Measurements from ENCODE around the gene HSF2BP.
"Not testable (repeated sequence)": the region's sequence is repeated elsewhere in the genome, so short reads cannot be mapped to it uniquely, and the experiment has no call there.

HSF2BP gene

GRCh38 chr21:43693981-43694380 is 34.7 kb upstream of the HSF2BP start:
- Mint-ChIP-seq H3K27ac (ENCODE audit: low read depth) (no peak overlapping the region), H3K27me3 (no peaks in the 10 kb centered on the region), H3K4me1 (no peaks in the 10 kb centered on the region), H3K36me3 (ENCODE audit: insufficient read depth) (peaks cover 28% of the 10 kb centered on the region), H3K9me3 (no peaks in the 10 kb centered on the region), H3K4me3 (no peak overlapping the region)
- no peak for DNase-seq (ENCODE audit: low spot score in 2 of 2)
- no peak for ATAC-seq (replicated peaks; ENCODE audit: extremely low read depth, poor library complexity, severe bottlenecking)

DNA sequence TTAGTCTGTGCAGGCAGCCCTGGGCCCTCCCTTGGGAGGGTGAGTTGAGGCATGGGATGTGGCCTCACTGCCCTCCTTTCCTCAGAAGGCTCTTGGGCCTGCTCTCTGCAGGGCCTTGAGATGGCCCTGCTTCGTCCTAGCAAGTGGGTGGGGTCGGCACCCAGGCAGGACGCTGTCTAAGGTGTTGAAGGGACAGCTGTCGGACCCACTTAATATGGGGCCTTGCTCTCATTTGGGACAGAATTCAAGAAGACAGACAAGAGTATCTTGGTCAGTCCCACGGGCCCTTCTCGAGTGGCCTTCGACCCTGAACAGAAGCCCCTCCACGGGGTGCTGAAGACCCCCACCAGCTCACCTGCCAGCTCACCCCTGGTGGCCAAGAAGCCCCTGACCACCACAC is 33.7 kb upstream of the HSF2BP start:
- DNase-seq (ENCODE audit: low spot score in 2 of 2) (no peak), ATAC-seq (replicated peaks; ENCODE audit: extremely low read depth, poor library complexity, severe bottlenecking) (no peak)
- H3K36me3 Mint-ChIP-seq (ENCODE audit: insufficient read depth) = peaks cover 30% of the 10 kb centered on the region
- H3K27ac Mint-ChIP-seq (ENCODE audit: low read depth) = peak overlapping the region; percentile 32
- H3K4me3 Mint-ChIP-seq = no peak overlapping the region
- H3K9me3 Mint-ChIP-seq = no peaks in the 10 kb centered on the region
- no peaks in the 10 kb centered on the region for H3K4me1 Mint-ChIP-seq
- H3K27me3 Mint-ChIP-seq = no peaks in the 10 kb centered on the region

DNA sequence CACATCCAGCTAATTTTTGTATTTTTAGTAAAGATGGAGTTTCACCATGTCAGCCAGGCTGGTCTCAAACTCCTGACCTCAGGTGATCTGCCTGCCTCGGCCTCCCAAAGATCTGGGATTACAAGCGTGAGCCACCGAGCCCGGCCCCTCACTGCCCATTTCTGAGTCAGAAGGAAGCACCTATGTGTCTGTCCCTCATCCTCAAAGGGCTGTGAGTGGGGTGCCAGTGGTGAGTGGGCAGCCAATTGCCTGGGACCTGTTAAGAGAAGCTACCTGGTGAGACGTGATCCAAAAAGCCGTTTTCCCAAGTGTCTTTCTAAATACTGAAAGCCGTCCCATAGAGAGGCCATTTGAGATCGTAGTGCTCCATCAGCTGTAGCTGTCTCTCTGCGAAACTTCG is 32.5 kb upstream of the HSF2BP start:
- Mint-ChIP-seq H3K4me1 (no peaks in the 10 kb centered on the region), H3K4me3 (no peak overlapping the region), H3K9me3 (no peaks in the 10 kb centered on the region), H3K27me3 (no peaks in the 10 kb centered on the region), H3K27ac (ENCODE audit: low read depth) (no peak overlapping the region), H3K36me3 (ENCODE audit: insufficient read depth) (peaks cover 39% of the 10 kb centered on the region)
- no peak for DNase-seq (ENCODE audit: low spot score in 2 of 2)
- no peak for ATAC-seq (replicated peaks; ENCODE audit: extremely low read depth, poor library complexity, severe bottlenecking)

DNA sequence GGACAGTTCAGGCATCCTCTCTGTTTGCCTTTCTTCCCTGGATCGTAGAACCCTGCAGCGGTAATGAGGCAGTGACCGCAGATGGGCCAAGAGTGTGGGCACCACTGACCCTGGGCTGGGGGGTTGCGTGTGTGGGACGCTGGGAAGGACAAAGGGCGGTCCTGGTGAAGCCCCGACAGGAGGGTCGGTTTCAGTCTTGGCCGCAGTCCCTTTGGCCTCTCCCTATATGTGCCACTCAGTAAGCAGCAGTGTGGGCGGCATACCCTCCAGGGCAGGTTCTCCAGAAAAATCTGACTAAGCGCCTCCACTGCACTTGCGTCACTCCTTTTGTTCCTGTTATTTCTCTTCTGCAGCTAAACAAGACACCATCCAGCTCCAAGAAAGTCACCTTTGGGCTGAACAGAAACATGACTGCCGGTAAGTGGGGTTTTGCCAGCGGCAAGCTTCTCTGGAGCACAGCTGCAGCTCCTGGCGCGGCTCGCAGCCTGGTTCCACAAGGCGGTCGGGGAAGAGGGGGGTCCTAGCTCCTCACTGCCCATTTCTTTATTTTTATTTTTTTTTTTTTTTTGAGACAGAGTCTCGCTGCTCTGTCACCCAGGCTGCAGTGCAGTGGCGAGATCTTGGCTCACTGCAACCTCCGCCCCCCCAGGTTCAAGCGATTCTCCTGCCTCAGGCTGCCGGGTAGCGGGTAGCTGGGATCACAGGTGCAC is 32.0 kb upstream of the HSF2BP start:
- ATAC-seq (replicated peaks; ENCODE audit: extremely low read depth, poor library complexity, severe bottlenecking) (no peak), DNase-seq (ENCODE audit: low spot score in 2 of 2) (no peak)
- no peaks in the 10 kb centered on the region for H3K4me1 Mint-ChIP-seq
- no peak overlapping the region for H3K4me3 Mint-ChIP-seq
- H3K27ac Mint-ChIP-seq (ENCODE audit: low read depth) = no peak overlapping the region
- H3K9me3 Mint-ChIP-seq = no peaks in the 10 kb centered on the region
- peaks cover 45% of the 10 kb centered on the region for H3K36me3 Mint-ChIP-seq (ENCODE audit: insufficient read depth)
- no peaks in the 10 kb centered on the region for H3K27me3 Mint-ChIP-seq

GRCh38 chr21:43690346-43690745 is 31.1 kb upstream of the HSF2BP start:
- Mint-ChIP-seq H3K36me3 (ENCODE audit: insufficient read depth) (peaks cover 49% of the 10 kb centered on the region), H3K27me3 (no peaks in the 10 kb centered on the region), H3K4me3 (no peak overlapping the region), H3K9me3 (no peaks in the 10 kb centered on the region), H3K4me1 (no peaks in the 10 kb centered on the region), H3K27ac (ENCODE audit: low read depth) (no peak overlapping the region)
- DNase-seq (ENCODE audit: low spot score in 2 of 2) (no peak), ATAC-seq (replicated peaks; ENCODE audit: extremely low read depth, poor library complexity, severe bottlenecking) (no peak)

- no peaks in the 10 kb centered on the region for H3K27me3 Mint-ChIP-seq
- ATAC-seq (replicated peaks; ENCODE audit: extremely low read depth, poor library complexity, severe bottlenecking) (no peak), DNase-seq (ENCODE audit: low spot score in 2 of 2) (no peak)
- H3K4me3 Mint-ChIP-seq = no peak overlapping the region
- no peak overlapping the region for H3K27ac Mint-ChIP-seq (ENCODE audit: low read depth)
- peaks cover 52% of the 10 kb centered on the region for H3K36me3 Mint-ChIP-seq (ENCODE audit: insufficient read depth)
- H3K4me1 Mint-ChIP-seq = peaks cover 2% of the 10 kb centered on the region
- no peaks in the 10 kb centered on the region for H3K9me3 Mint-ChIP-seq
Measured at GRCh38 chr21:43689556-43690337, 30.5 kb upstream of the HSF2BP start.

DNA sequence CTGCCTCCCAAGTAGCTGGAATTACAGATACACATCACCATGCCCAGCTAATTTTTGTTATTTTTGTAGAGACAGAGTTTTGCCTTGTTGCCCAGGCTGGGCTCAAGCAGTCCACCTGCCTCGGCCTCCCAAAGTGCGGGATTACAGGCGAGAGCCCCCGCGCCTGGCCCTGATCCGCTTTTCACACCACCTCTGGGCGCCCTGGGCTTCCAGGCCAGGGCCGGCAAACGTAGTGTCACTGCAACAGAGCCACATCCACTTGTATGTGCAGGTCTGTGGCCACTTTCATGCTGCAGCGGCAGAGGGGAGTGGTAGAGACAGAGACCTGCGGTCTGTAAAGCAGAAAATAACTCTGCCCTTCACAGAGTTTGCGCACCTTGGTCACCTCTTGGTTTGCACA is 29.6 kb upstream of the HSF2BP start:
- Mint-ChIP-seq H3K9me3 (no peaks in the 10 kb centered on the region), H3K4me3 (no peak overlapping the region), H3K27me3 (no peaks in the 10 kb centered on the region), H3K27ac (ENCODE audit: low read depth) (peak overlapping the region; percentile 51), H3K36me3 (ENCODE audit: insufficient read depth) (peaks cover 61% of the 10 kb centered on the region), H3K4me1 (peaks cover 4% of the 10 kb centered on the region)
- no peak for DNase-seq (ENCODE audit: low spot score in 2 of 2)
- no peak for ATAC-seq (replicated peaks; ENCODE audit: extremely low read depth, poor library complexity, severe bottlenecking)

DNA sequence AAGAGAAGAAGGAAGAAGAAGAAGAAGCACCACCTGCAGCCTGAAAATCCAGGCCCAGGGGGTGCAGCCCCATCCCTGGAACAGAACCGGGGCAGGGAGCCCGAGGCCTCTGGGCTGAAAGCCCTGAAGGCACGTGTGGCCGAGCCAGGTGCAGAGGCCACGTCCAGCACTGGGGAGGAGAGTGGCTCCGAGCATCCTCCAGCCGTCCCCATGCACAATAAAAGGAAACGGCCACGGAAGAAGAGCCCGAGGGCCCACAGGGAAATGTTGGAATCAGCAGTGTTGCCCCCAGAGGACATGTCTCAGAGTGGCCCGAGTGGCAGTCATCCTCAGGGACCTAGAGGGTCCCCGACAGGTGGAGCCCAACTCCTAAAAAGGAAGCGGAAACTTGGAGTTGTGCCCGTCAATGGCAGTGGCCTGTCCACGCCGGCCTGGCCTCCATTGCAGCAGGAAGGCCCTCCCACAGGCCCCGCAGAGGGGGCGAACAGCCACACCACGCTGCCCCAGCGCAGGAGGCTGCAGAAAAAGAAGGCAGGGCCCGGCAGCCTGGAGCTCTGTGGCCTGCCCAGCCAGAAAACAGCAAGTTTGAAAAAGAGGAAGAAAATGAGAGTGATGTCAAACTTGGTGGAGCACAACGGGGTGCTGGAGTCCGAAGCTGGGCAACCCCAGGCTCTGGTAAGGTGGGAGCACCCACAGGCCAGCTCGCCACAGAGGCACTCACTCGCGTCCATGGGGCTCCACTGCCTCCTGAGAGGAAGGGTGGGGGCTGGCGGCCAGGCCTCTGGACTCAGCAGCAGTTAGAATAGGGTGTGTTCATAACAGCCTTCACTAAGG is 28.5 kb upstream of the HSF2BP start:
- H3K27ac Mint-ChIP-seq (ENCODE audit: low read depth) = peak overlapping the region; percentile 65

GRCh38 chr21:43686811-43687565 is 27.7 kb upstream of the HSF2BP start:
- Mint-ChIP-seq H3K27me3 (no peaks in the 10 kb centered on the region), H3K9me3 (no peaks in the 10 kb centered on the region), H3K27ac (ENCODE audit: low read depth) (peak overlapping the region; percentile 65), H3K36me3 (ENCODE audit: insufficient read depth) (peaks cover 67% of the 10 kb centered on the region), H3K4me1 (peaks cover 4% of the 10 kb centered on the region), H3K4me3 (no peak overlapping the region)
- ATAC-seq (replicated peaks; ENCODE audit: extremely low read depth, poor library complexity, severe bottlenecking) (no peak), DNase-seq (ENCODE audit: low spot score in 2 of 2) (no peak)

More for the DNA sequence above, 28.5 kb upstream of the HSF2BP start:
- Mint-ChIP-seq H3K4me1 (peaks cover 4% of the 10 kb centered on the region), H3K36me3 (ENCODE audit: insufficient read depth) (peaks cover 65% of the 10 kb centered on the region), H3K27me3 (no peaks in the 10 kb centered on the region), H3K9me3 (no peaks in the 10 kb centered on the region), H3K4me3 (no peak overlapping the region)
- ATAC-seq (replicated peaks; ENCODE audit: extremely low read depth, poor library complexity, severe bottlenecking) (no peak), DNase-seq (ENCODE audit: low spot score in 2 of 2) (no peak)

DNA sequence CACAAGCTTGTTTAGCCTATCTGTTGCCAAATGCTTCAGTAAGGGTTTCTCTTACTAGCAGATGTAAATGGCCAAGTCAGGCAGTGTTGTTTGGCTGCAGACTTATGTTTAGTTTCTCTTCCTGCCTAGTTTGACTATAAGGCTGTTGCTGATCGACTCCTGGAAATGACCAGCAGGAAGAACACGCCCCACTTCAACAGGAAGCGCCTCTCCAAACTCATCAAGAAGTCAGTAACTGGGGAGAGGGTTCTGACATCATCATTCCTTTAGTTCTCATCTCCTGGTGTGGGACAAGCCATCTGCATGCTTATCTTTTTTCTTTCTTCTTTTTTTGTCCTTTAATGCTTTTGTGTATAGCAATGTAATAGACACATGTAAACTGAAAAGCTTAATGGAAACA is 25.1 kb upstream of the HSF2BP start:
- no peak for ATAC-seq (replicated peaks; ENCODE audit: extremely low read depth, poor library complexity, severe bottlenecking)
- Mint-ChIP-seq H3K4me1 (peaks cover 10% of the 10 kb centered on the region), H3K9me3 (no peaks in the 10 kb centered on the region), H3K27me3 (no peaks in the 10 kb centered on the region), H3K27ac (ENCODE audit: low read depth) (no peak overlapping the region), H3K4me3 (no peak overlapping the region), H3K36me3 (ENCODE audit: insufficient read depth) (peaks cover 70% of the 10 kb centered on the region)
- DNase-seq (ENCODE audit: low spot score in 2 of 2) = no peak

DNA sequence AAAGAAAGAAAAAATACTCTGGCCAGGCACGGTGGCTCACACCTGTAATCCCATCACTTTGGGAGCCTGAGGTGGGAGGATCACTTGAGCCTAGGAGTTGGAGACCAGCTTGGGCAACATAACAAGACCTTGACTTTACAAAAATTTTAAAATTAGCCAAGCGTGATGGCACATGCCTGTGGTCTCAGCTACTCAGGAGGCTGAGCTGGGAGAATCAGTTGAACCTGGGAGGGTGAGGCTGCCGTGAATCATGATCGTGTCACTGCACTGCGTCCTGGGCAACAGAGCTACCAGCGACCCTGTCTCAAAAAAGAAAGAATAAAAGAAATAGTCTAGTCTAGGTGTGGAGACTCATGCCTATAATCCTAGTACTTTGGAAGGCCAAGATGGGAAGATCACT is 22.4 kb upstream of the HSF2BP start:
- ATAC-seq (replicated peaks; ENCODE audit: extremely low read depth, poor library complexity, severe bottlenecking) = no peak
- Mint-ChIP-seq H3K36me3 (ENCODE audit: insufficient read depth) (peaks cover 75% of the 10 kb centered on the region), H3K9me3 (no peaks in the 10 kb centered on the region), H3K27me3 (no peaks in the 10 kb centered on the region), H3K4me3 (no peak overlapping the region), H3K27ac (ENCODE audit: low read depth) (peak overlapping the region; percentile 82), H3K4me1 (peaks cover 19% of the 10 kb centered on the region)
- no peak for DNase-seq (ENCODE audit: low spot score in 2 of 2)

DNA sequence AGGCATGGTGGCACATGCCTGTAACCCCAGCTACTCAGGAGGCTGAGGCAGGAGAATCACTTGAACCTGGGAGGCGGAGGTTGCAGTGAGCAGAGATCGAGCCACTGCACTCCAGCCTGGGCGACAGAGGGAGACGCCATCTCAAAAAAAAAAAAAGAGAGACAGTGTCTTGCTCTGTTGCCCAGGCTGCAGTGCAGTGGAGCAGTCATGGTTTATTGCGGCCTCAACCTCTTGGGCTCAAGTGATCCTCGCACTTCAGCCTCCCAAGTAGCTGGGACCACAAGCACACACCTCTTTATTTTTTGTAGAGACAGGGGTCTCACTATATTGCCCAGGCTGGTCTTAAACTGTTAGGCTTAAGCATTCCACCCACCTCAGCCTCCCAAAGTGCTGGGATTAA is 21.1 kb upstream of the HSF2BP start:
- H3K4me1 Mint-ChIP-seq = peaks cover 19% of the 10 kb centered on the region
- peaks cover 72% of the 10 kb centered on the region for H3K36me3 Mint-ChIP-seq (ENCODE audit: insufficient read depth)
- H3K4me3 Mint-ChIP-seq; DNase-seq (ENCODE audit: low spot score in 2 of 2); ATAC-seq (replicated peaks; ENCODE audit: extremely low read depth, poor library complexity, severe bottlenecking); H3K27ac Mint-ChIP-seq (ENCODE audit: low read depth); H3K27me3 Mint-ChIP-seq; H3K9me3 Mint-ChIP-seq: not testable (repeated sequence)
